ENCODE data around the gene ZNF366.

DNA sequence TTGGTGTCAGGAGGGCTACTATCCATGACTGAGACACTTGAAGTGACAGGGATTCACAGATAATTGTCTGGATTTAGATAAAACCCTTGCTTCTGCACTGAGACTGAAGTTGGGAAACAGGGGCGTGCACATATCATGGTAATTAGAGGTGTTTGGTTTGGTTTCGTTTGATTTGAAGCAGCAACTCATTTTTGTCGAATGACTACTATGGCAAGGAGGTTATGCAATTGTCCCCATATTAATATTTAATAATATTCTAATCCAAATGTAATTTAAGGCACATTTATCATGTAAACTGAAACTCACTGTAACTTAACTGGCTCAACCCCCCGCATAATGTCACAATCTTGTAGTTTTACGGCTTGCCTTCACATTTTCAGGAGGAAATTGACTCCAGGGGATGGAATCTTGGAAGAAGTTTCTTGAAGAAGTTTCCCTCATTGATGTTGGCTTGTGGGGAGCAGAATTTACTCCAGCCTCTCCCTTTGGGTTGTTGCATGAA is 12.5 kb downstream of the ZNF366 start:
- TF ChIP-seq, protein P1, sequence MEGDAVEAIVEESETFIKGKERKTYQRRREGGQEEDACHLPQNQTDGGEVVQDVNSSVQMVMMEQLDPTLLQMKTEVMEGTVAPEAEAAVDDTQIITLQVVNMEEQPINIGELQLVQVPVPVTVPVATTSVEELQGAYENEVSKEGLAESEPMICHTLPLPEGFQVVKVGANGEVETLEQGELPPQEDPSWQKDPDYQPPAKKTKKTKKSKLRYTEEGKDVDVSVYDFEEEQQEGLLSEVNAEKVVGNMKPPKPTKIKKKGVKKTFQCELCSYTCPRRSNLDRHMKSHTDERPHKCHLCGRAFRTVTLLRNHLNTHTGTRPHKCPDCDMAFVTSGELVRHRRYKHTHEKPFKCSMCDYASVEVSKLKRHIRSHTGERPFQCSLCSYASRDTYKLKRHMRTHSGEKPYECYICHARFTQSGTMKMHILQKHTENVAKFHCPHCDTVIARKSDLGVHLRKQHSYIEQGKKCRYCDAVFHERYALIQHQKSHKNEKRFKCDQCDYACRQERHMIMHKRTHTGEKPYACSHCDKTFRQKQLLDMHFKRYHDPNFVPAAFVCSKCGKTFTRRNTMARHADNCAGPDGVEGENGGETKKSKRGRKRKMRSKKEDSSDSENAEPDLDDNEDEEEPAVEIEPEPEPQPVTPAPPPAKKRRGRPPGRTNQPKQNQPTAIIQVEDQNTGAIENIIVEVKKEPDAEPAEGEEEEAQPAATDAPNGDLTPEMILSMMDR (conservative IDR thresholded peaks at IDR 0.05; ENCODE audit: low read length) = no peak
- no peak for TF ChIP-seq EZH2phosphoT487 (IDR thresholded peaks at IDR 0.05; ENCODE audit: borderline replicate concordance)
